Tibial nerve (tissue), 4 donors: ENCODE results near the gene GTF2F2. TPM values are rescaled to one million over a fixed set of nuclear protein-coding genes. Genes with fewer than 3 reads are reported as not detected.

ENCODE experiments used
- DNase-seq, 2 donors: peaks; one replicate each; pipeline ENCODE4 v3.0.0-alpha.2; 2019; ENCODE audit warnings: low spot score in 2 of 2
- H3K27ac ChIP-seq, 4 donors: fragments of 200-600 bp; sonication (generic) in 3 of 4; one replicate each; pipeline ENCODE4 v1.5.1; 2017 to 2019; ENCODE audit warnings: mild to moderate bottlenecking in 1 of 4
- H3K27me3 ChIP-seq, 2 donors: fragments of 200-600 bp; sonication (generic) in 1 of 2; one replicate each; pipeline versions ENCODE4 v1.5.1 to v1.6.0; 2017 to 2019
- H3K36me3 ChIP-seq, 3 donors: fragments of 200-600 bp; sonication (generic); one replicate each; pipeline ENCODE4 v1.5.1; 2018 to 2019
- H3K4me1 ChIP-seq, 4 donors: fragments of 200-600 bp; sonication (generic) in 3 of 4; one replicate each; pipeline ENCODE4 v1.5.1; 2017 to 2019
- H3K4me3 ChIP-seq, 4 donors: fragments of 200-600 bp; sonication (generic) in 3 of 4; one replicate each; pipeline ENCODE4 v1.5.1; 2017 to 2019; ENCODE audit warnings: mild to moderate bottlenecking in 1 of 4, moderate library complexity in 1 of 4
- H3K9me3 ChIP-seq, 4 donors: fragments of 200-600 bp; sonication (generic) in 3 of 4; one replicate each; pipeline ENCODE4 v1.5.1; 2017 to 2019
- CTCF ChIP-seq, 5 experiments: fragments of 200-600 bp in 3 of 5; fragments of 450-650 bp in 2 of 5; sonication (generic) in 3 of 5; IDR thresholded peaks; one replicate each; pipeline ENCODE4 v1.5.1; 2016 to 2019; ENCODE audit warnings: antibody characterized with exemption in 5 of 5, mild to moderate bottlenecking in 3 of 5, moderate library complexity in 2 of 5
- EP300 ChIP-seq, 2 donors: sonication (generic); formaldehyde crosslinking; IDR thresholded peaks; one replicate each; pipeline ENCODE4 v1.6.1; 2017; ENCODE audit warnings: antibody characterized with exemption in 2 of 2, mild to moderate bottlenecking in 1 of 2
- POLR2A ChIP-seq, 2 donors: fragments of 450-650 bp; IDR thresholded peaks; one replicate each; pipeline ENCODE4 v1.6.1; 2017; ENCODE audit warnings: antibody characterized with exemption in 2 of 2, mild to moderate bottlenecking in 2 of 2, moderate library complexity in 2 of 2
- WGBS, 2 donors: methylation state at CpG; one replicate each; pipeline ENCODE4 v1.1.5; 2018; 5-methylcytosine and 5-hydroxymethylcytosine counted together
- total RNA-seq, 4 donors: library from RNA; depleted of rRNA; stranded (reverse); fragments of >200 nt; gene quantifications; one replicate each; pipeline ENCODE4 v1.1.0, GENCODE V29; 2016

The GTF2F2 gene
- total RNA-seq, 4 donors from 2014 or later: 20.2 to 28.8 (median 24.1) TPM

GRCh38 chr13:45174478-45174877 lies 54.2 kb downstream of the GTF2F2 start:
- peaks cover 0 to 11% (median 0%) of the 10 kb centered on the region in 4 donors for H3K4me1 ChIP-seq
- no peak for DNase-seq
- H3K36me3 ChIP-seq: peaks cover 0 to 9% (median 0%) of the 10 kb centered on the region in 3 donors
- TF ChIP-seq EP300 (IDR thresholded peaks at IDR 0.05) (no peak), CTCF (IDR thresholded peaks at IDR 0.05) (no peak), POLR2A (IDR thresholded peaks at IDR 0.05) (no peak)
- H3K27ac ChIP-seq: no peak overlapping the region
- no peaks in the 10 kb centered on the region for H3K27me3 ChIP-seq
- no peak overlapping the region for H3K4me3 ChIP-seq
- H3K9me3 ChIP-seq: no peaks in the 10 kb centered on the region

GRCh38 chr13:45178349-45179162 lies 58.2 kb downstream of the GTF2F2 start:
- TF ChIP-seq POLR2A (IDR thresholded peaks at IDR 0.05) (no peak), EP300 (IDR thresholded peaks at IDR 0.05) (no peak), CTCF (IDR thresholded peaks at IDR 0.05) (no peak)
- DNase-seq: no peak
- peak overlapping the region in 2 of 4 donors; percentile 8 to 36 for H3K27ac ChIP-seq
- H3K4me1 ChIP-seq: peaks cover 0 to 11% (median 0%) of the 10 kb centered on the region in 4 donors
- H3K36me3 ChIP-seq: peaks cover 0 to 16% (median 0%) of the 10 kb centered on the region in 3 donors
- H3K4me3 ChIP-seq: no peak overlapping the region
- H3K27me3 ChIP-seq: no peaks in the 10 kb centered on the region
- 51 to 62% methylated on average over 3 of the region's 3 CpGs for WGBS, 2 donors
- no peaks in the 10 kb centered on the region for H3K9me3 ChIP-seq

GRCh38 chr13:45179428-45179827 lies 59.1 kb downstream of the GTF2F2 start:
- Histone ChIP-seq H3K9me3 (no peaks in the 10 kb centered on the region), H3K36me3 (peaks cover 0 to 25% (median 0%) of the 10 kb centered on the region in 3 donors), H3K4me1 (peaks cover 0 to 11% (median 0%) of the 10 kb centered on the region in 4 donors), H3K27me3 (no peaks in the 10 kb centered on the region), H3K4me3 (no peak overlapping the region), H3K27ac (peak overlapping the region in 1 of 4 donors; percentile 36)
- TF ChIP-seq EP300 (IDR thresholded peaks at IDR 0.05) (no peak), POLR2A (IDR thresholded peaks at IDR 0.05) (no peak), CTCF (IDR thresholded peaks at IDR 0.05) (no peak)
- DNase-seq: no peak

- no peak overlapping the region for H3K27ac ChIP-seq
- WGBS, 2 donors: 82 to 96% methylated on average over 3 of the region's 3 CpGs
- peaks cover 0 to 11% (median 0%) of the 10 kb centered on the region in 4 donors for H3K4me1 ChIP-seq
- peaks cover 0 to 25% (median 0%) of the 10 kb centered on the region in 3 donors for H3K36me3 ChIP-seq
- DNase-seq: no peak
- no peaks in the 10 kb centered on the region for H3K9me3 ChIP-seq
- H3K27me3 ChIP-seq: no peaks in the 10 kb centered on the region
- TF ChIP-seq CTCF (IDR thresholded peaks at IDR 0.05) (no peak), POLR2A (IDR thresholded peaks at IDR 0.05) (no peak), EP300 (IDR thresholded peaks at IDR 0.05) (no peak)
- no peak overlapping the region for H3K4me3 ChIP-seq
Measured at GRCh38 chr13:45180303-45180702, 60.0 kb downstream of the GTF2F2 start.
